Keratinocyte (primary cell): ENCODE data around the gene ZNF503. TPM values are rescaled to one million over a fixed set of nuclear protein-coding genes. Genes with fewer than 3 reads are reported as not detected.

Experiments
- DNase-seq: peaks from one replicate; pipeline ENCODE4 v3.0.0-alpha.2; 2011; ENCODE audit warnings: low read depth, missing footprints, low spot score
- FAIRE-seq: peaks from 2 replicates; lab custom pipeline; 2011; peaks lifted over from hg19 to GRCh38; lab: Jason Lieb, UNC
- H2AFZ ChIP-seq: 2 replicates; pipeline ENCODE4 v1.6.0; 2012; ENCODE audit warnings: low read length, control low read depth, inconsistent platforms; ENCODE audit not compliant: control insufficient read depth
- H3K27ac ChIP-seq: 2 replicates; pipeline ENCODE4 v1.5.1; 2011; ENCODE audit warnings: low read length; ENCODE audit not compliant: control insufficient read depth, insufficient read depth
- H3K27me3 ChIP-seq: 3 replicates; pipeline ENCODE4 v1.6.0; 2011; ENCODE audit warnings: low read length; ENCODE audit not compliant: control insufficient read depth, insufficient read depth; ENCODE audit errors: extremely low read depth
- H3K36me3 ChIP-seq, 2 experiments: 2 replicates in 1 of 2; 3 replicates in 1 of 2; pipeline ENCODE4 v1.5.1; 2011; ENCODE audit warnings: low read length in 2 of 2, mild to moderate bottlenecking in 1 of 2; ENCODE audit not compliant: control insufficient read depth in 2 of 2, insufficient read depth in 2 of 2; ENCODE audit errors: extremely low read depth in 1 of 2
- H3K4me1 ChIP-seq: 3 replicates; pipeline ENCODE4 v1.5.1; 2011; ENCODE audit warnings: low read length; ENCODE audit not compliant: control insufficient read depth, insufficient read depth; ENCODE audit errors: extremely low read depth
- H3K4me2 ChIP-seq: 3 replicates; pipeline ENCODE4 v1.6.0; 2011; ENCODE audit warnings: low read depth, low read length; ENCODE audit not compliant: control insufficient read depth, insufficient read depth; ENCODE audit errors: extremely low read depth
- H3K4me3 ChIP-seq, 3 experiments: fragments of 200-600 bp in 1 of 3; sonication (generic) in 1 of 3; 2 replicates in 2 of 3; 3 replicates in 1 of 3; pipeline ENCODE4 v1.5.1; 2011 to 2016; ENCODE audit warnings: low read length in 3 of 3, mild to moderate bottlenecking in 3 of 3, control low read depth in 2 of 3, inconsistent platforms in 1 of 3, low read depth in 1 of 3, mixed read lengths in 1 of 3, mixed run types in 1 of 3, moderate library complexity in 1 of 3; ENCODE audit not compliant: control insufficient read depth in 2 of 3, insufficient read depth in 2 of 3; ENCODE audit errors: extremely low read depth in 1 of 3
- H3K79me2 ChIP-seq: 2 replicates; pipeline ENCODE4 v1.6.0; 2012; ENCODE audit warnings: low read length; ENCODE audit not compliant: control insufficient read depth, insufficient read depth
- H3K9ac ChIP-seq: 3 replicates; pipeline ENCODE4 v1.6.0; 2011; ENCODE audit warnings: low read length; ENCODE audit not compliant: control insufficient read depth, insufficient read depth; ENCODE audit errors: extremely low read depth
- H3K9me1 ChIP-seq: 3 replicates; pipeline ENCODE4 v1.6.0; 2011; ENCODE audit warnings: low read length; ENCODE audit not compliant: control insufficient read depth, insufficient read depth; ENCODE audit errors: extremely low read depth
- H3K9me3 ChIP-seq: 2 replicates; pipeline ENCODE4 v1.5.1; 2012; ENCODE audit warnings: low read depth, low read length; ENCODE audit not compliant: control insufficient read depth
- H4K20me1 ChIP-seq: 3 replicates; pipeline ENCODE4 v1.6.0; 2011; ENCODE audit warnings: low read length; ENCODE audit not compliant: control insufficient read depth, insufficient read depth; ENCODE audit errors: extremely low read depth
- EZH2 ChIP-seq: IDR thresholded peaks from one replicate; pipeline ENCODE4 v1.6.1; 2012; ENCODE audit warnings: inconsistent platforms, mild to moderate bottlenecking, low read length, moderate library complexity
- dilution Hi-C: fragments of 300-500 bp; cut with MboI; formaldehyde crosslinking; loops from one replicate; pipeline ENCODE4 v1.7.0; 2020; ENCODE audit warnings: low sequenced_read_pairs; ENCODE audit not compliant: extremely low pct_ligation_motif_present
- polyA plus RNA-seq, 5 experiments: library from polyadenylated mRNA; depleted of rRNA in 3 of 5; stranded (reverse) in 3 of 5; stranded (forward) in 1 of 5; unstranded in 1 of 5; fragments of >200 nt; gene quantifications; 1 replicate in 1 of 5; 2 replicates in 3 of 5; 3 replicates in 1 of 5; pipeline versions ENCODE4 v1.2.1 to v1.2.3, GENCODE V29; 2011 to 2012; ENCODE audit warnings: missing spikeins in 2 of 5, low read depth in 1 of 5, low replicate concordance in 1 of 5
- TF ChIP-seq, protein P1 (sequence below), 3 experiments: IDR thresholded peaks in 1 of 3; conservative IDR thresholded peaks in 1 of 3; optimal IDR thresholded peaks in 1 of 3; 2 replicates in 2 of 3; 3 replicates in 1 of 3; pipeline versions ENCODE3 to v1.5.1; 2011; ENCODE audit warnings: low read length in 3 of 3, mild to moderate bottlenecking in 3 of 3, moderate library complexity in 2 of 3, control low read depth in 1 of 3, inconsistent platforms in 1 of 3; ENCODE audit not compliant: insufficient read depth in 2 of 3; ENCODE audit errors: extremely low read depth in 1 of 3

The ZNF503 gene
- polyA plus RNA-seq, 1 donor (not counting 4 experiments of a cell fraction or from before 2014, with no cell fraction given) = 1.5 TPM

DNA sequence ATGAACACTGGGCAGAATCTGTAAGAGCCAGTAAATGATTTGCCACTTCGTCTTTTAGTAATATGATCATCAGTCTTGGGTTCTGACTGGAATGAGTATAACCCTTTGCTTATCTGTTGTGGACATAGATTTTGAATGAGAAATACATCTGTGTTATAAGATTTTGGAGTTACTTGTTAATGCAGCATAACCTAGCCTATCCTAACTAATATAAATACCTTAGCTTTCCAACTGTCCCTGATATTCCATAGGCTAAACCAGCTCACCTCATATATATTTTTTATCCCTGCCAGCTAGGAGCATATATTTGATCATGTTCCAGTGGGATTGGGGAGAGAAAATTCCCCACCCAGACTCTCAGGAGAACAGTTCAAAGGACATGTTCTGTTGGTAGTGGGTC lies 44.9 kb upstream of the ZNF503 start:
- H3K9me1 ChIP-seq = no peaks in the 10 kb centered on the region

DNA sequence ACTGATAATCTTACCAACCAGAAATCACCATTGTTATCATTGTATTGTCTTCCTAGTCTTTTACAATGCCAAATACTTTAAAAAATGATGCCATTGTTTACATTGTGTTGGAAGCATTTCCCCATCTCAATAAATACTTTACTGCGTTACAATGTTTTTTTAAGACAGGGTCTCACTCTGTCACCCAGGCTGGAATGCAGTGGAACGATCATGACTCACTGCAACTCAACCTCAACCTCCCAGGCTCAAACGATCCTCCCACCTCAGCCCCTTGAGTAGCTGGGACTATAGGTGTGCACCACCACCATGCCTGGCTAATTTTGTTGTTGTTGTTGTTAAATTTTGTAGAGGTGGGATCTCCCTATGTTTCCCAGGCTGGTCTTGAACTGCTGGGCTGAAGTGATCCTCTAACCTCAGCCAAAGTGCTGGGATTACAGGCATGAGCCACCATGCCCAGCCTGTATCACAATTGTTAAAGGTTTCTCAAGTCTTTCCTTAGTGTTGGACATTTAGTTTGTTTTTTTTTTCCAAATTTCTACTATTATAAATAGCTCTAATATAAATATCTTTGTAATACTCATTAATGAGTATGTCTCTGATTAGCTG lies 43.3 kb upstream of the ZNF503 start:
- Histone ChIP-seq H3K9me3 (peaks cover 1% of the 10 kb centered on the region), H3K79me2 (no peaks in the 10 kb centered on the region), H3K4me2 (no peak overlapping the region), H4K20me1 (no peaks in the 10 kb centered on the region), H3K9ac (no peak overlapping the region), H3K4me1 (no peaks in the 10 kb centered on the region), H3K9me1 (no peaks in the 10 kb centered on the region), H2AFZ (no peak overlapping the region), H3K4me3 (no peak overlapping the region), H3K27me3 (no peaks in the 10 kb centered on the region), H3K36me3 (no peaks in the 10 kb centered on the region), H3K27ac (no peak overlapping the region)
- TF ChIP-seq, protein P1, sequence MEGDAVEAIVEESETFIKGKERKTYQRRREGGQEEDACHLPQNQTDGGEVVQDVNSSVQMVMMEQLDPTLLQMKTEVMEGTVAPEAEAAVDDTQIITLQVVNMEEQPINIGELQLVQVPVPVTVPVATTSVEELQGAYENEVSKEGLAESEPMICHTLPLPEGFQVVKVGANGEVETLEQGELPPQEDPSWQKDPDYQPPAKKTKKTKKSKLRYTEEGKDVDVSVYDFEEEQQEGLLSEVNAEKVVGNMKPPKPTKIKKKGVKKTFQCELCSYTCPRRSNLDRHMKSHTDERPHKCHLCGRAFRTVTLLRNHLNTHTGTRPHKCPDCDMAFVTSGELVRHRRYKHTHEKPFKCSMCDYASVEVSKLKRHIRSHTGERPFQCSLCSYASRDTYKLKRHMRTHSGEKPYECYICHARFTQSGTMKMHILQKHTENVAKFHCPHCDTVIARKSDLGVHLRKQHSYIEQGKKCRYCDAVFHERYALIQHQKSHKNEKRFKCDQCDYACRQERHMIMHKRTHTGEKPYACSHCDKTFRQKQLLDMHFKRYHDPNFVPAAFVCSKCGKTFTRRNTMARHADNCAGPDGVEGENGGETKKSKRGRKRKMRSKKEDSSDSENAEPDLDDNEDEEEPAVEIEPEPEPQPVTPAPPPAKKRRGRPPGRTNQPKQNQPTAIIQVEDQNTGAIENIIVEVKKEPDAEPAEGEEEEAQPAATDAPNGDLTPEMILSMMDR (optimal IDR thresholded peaks at IDR 0.05 in 1 of 3, IDR thresholded peaks at IDR 0.05 in 1 of 3, conservative IDR thresholded peaks at IDR 0.05 in 1 of 3; ENCODE audit: extremely low read depth in 1 of 3, insufficient read depth in 2 of 3, low read length in 3 of 3) = no peak
- no peak for TF ChIP-seq EZH2
- FAIRE-seq (no peak), DNase-seq (no peak)
- dilution Hi-C loops = no loop called here

More for the DNA sequence above, 44.9 kb upstream of the ZNF503 start:
- Histone ChIP-seq H3K9me3 (peaks cover 1% of the 10 kb centered on the region), H3K27me3 (no peaks in the 10 kb centered on the region), H3K79me2 (no peaks in the 10 kb centered on the region), H3K4me2 (no peak overlapping the region), H3K27ac (no peak overlapping the region), H3K4me1 (no peaks in the 10 kb centered on the region), H3K4me3 (no peak overlapping the region), H3K36me3 (no peaks in the 10 kb centered on the region), H3K9ac (no peak overlapping the region), H2AFZ (no peak overlapping the region), H4K20me1 (no peaks in the 10 kb centered on the region)
- TF ChIP-seq, protein P1 (optimal IDR thresholded peaks at IDR 0.05 in 1 of 3, IDR thresholded peaks at IDR 0.05 in 1 of 3, conservative IDR thresholded peaks at IDR 0.05 in 1 of 3; ENCODE audit: extremely low read depth in 1 of 3, insufficient read depth in 2 of 3, low read length in 3 of 3) = no peak
- TF ChIP-seq EZH2 = no peak
- no peak for FAIRE-seq
- dilution Hi-C loops = no loop called here
- DNase-seq = no peak
